ENCODE results near the gene XRCC6.

Gene XRCC6

DNA sequence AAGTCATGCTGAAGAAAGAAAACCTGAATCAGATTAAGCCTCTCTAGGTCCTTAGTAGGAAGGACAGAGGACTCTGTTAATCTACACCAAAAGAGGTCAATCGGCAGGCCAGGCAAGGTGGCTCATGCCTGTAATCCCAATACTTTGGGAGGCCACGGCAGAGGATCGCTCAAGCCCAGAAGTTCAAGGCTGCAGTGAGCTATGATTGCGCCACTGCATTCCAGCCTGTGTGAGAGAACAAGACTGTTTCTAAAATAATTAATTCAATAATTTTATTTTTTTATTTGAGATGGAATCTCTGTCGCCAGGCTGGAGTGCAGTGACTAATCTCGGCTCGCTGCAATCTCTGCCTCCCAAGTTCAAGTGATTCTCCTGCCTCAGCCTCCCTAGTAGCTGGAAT, 4.5 kb downstream of the XRCC6 start:
- TF ChIP-seq, protein P1, sequence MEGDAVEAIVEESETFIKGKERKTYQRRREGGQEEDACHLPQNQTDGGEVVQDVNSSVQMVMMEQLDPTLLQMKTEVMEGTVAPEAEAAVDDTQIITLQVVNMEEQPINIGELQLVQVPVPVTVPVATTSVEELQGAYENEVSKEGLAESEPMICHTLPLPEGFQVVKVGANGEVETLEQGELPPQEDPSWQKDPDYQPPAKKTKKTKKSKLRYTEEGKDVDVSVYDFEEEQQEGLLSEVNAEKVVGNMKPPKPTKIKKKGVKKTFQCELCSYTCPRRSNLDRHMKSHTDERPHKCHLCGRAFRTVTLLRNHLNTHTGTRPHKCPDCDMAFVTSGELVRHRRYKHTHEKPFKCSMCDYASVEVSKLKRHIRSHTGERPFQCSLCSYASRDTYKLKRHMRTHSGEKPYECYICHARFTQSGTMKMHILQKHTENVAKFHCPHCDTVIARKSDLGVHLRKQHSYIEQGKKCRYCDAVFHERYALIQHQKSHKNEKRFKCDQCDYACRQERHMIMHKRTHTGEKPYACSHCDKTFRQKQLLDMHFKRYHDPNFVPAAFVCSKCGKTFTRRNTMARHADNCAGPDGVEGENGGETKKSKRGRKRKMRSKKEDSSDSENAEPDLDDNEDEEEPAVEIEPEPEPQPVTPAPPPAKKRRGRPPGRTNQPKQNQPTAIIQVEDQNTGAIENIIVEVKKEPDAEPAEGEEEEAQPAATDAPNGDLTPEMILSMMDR (IDR thresholded peaks at IDR 0.05), result no peak

DNA sequence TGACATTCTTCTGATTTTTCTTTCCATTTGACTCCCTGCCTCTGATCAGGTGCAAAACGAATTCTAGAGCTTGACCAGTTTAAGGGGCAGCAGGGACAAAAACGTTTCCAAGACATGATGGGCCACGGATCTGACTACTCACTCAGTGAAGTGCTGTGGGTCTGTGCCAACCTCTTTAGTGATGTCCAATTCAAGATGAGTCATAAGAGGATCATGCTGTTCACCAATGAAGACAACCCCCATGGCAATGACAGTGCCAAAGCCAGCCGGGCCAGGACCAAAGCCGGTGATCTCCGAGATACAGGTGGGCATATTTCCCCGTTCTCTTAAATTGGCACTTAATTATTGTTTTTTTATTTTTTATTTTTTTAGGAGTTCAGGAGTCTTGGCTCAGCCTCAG, 15.4 kb downstream of the XRCC6 start:
- TF ChIP-seq, protein P1 (IDR thresholded peaks at IDR 0.05), result no peak

DNA sequence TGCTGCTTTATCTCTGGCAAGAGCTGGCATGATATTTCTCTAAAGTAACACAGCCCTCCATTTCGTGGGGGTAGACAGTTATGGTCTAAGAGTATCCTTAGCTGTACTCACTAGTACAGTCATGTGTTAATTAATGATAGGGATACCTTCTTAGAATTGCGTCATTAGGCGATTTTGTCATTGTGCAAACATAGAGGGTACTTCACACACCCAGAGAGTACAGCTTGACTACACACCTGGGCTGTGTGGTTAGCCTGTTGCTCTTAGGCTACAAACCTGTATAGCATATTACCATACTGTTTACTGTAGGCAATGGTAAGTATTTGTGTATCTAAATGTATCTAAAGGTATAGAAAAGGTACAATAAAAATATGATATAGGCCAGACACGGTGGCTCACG, 17.0 kb downstream of the XRCC6 start:
- TF ChIP-seq, protein P1 (IDR thresholded peaks at IDR 0.05), result no peak

DNA sequence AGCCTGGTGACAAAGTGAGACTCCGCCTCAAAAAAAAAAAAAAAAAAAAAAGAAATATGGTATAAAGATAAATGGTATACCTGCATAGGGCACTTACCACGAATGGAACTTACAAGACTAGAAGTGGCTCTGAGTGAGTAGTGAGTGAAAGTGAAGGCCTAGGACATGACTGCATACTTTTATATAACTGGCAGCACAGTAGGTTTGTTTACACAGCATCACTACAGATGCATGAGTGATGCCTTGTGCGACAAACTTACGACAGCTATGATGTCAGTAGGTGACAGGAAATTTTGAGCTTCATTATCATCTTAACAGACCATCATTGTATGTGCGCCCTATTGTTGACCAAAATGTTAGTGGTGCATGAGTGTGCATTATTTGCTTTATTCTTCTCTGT, 17.7 kb downstream of the XRCC6 start:
- TF ChIP-seq, protein P1 (IDR thresholded peaks at IDR 0.05), result no peak

DNA sequence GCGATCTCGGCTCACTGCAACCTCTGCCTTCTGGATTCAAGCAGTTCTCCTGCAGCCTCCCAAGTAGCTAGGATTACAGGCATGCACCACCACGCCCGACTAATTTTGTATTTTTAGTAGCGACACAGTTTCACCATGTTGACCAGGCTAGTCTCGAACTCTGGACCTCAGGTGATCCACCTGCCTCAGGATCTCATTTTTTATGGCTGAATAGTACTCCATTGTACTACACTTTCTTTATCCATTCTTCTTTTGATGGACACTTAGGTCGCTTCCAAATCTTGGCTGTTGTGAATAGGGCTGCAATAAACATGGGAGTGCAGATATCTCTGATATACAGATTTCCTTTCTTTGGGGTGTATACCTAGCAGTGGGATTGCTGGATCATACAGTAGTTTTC, 20.8 kb downstream of the XRCC6 start:
- TF ChIP-seq, protein P1 (IDR thresholded peaks at IDR 0.05), result no peak

DNA sequence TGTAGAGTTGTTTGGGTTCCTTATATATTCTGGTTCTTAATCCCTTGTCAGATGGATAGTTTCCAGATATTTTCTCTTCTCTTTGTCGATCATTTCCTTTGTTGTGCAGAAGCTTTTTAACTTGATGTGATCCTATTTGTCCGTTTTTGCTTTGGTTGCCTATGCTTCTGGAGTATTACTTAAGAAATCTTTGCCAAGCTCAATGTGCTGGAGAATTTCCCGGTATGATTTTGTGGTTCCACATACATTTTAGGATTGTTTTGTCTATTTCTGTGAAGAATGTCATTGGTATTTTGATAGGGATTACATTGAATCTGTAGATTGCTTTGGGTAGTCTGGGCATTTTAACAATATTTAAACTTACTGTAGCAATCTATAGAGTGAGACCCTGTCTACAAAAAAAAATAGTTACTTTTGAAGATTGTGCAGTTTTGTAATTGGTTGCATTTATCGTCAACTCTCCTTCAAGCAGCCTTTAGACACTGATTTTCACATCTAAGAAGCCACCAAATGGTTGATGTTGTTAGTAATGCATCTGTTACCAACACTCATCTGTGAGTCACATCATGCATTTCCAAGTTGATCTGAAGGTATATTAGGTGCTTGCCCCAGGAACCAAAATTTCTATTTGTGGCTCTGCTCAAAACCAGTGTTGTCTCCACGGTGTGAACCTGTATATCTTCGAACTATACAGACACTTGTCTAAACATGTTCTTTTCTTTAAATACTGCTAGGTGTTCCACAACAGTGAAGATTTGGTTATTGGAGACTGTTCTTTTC, 21.4 kb downstream of the XRCC6 start:
- TF ChIP-seq, protein P1 (IDR thresholded peaks at IDR 0.05), result no peak

DNA sequence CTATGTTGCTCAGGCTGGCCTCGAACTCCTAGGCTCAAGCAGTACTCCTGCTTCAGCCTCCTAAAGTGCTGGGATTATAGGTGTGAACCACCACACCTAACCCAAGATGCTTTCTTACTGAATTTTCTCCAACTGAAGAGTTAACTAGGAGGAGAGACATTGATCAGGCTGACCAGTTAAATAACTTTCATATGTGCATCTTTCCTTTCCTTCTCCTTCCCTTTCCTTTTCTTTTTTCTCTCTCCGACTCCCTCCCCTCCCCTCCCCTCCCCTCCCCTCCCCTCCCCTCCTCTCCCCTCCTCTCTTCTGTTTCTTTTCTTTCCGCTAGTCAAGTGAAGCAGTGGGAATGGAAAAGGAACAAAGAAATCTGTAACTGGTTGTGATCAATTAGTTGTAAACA, 26.7 kb downstream of the XRCC6 start:
- TF ChIP-seq, protein P1 (IDR thresholded peaks at IDR 0.05), result no peak

DNA sequence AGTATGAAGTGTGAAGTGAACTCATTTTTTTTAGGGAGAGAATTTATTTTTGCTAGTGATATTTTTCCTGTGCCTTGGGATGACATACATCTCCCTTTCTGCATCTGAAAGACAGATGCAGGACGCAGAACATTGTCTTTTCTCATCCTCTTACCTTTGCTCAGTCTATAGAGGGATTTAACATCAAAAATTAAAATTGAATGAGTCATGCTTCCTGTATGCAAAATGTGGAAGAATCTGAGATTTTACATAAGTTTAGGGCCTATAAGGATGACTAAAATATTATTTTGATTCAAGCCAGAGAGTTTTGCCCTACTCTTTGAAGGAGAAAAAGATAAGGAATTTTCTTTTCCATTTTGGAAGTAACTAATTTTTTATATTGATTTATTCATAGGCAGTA, 27.3 kb downstream of the XRCC6 start:
- TF ChIP-seq, protein P1 (IDR thresholded peaks at IDR 0.05), result no peak

Measured in LNCAP (cell line).